ENCODE measurements around the gene DNAH17. TPM values are rescaled to one million over a fixed set of nuclear protein-coding genes. Genes with fewer than 3 reads are reported as not detected.

The DNAH17 gene
- total RNA-seq, 1 experiment from 2014 or later: 0.69 TPM

DNA sequence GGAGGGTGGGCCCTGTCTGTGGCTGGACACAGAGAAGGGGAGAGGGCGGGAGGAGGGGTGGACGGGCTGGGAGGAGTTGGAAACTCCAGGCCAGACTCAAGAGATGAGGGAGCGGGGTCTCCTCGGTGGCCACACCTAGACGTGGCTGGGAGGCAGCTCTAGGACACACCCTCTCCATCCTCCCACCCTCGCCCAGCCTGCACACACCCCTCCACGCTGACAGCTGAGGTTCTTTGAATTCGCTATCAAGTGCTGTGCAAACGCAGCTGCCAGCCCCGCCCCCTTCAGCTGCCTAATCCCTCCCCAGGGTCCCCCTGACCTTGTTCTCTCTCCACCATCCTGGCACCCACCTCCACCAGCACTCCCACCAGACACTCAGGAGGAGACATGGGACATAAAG is 48.7 kb downstream of the DNAH17 start (continued):
- TF ChIP-seq EZH2 (IDR thresholded peaks at IDR 0.05) (no peak), EZH2phosphoT487 (IDR thresholded peaks at IDR 0.05; ENCODE audit: borderline replicate concordance) (no peak), POLR2A (IDR thresholded peaks at IDR 0.05; ENCODE audit: borderline replicate concordance, extremely low read depth, insufficient read depth, insufficient read length) (no peak), CBX3 (IDR thresholded peaks at IDR 0.05; ENCODE audit: low read depth) (no peak), JUND (IDR thresholded peaks at IDR 0.05) (no peak), TCF7L2 (IDR thresholded peaks at IDR 0.05; ENCODE audit: borderline replicate concordance, extremely low read depth, insufficient read depth, insufficient read length) (no peak), SIN3A (IDR thresholded peaks at IDR 0.05; ENCODE audit: low read depth) (no peak), ZFX (IDR thresholded peaks at IDR 0.05) (no peak)

DNA sequence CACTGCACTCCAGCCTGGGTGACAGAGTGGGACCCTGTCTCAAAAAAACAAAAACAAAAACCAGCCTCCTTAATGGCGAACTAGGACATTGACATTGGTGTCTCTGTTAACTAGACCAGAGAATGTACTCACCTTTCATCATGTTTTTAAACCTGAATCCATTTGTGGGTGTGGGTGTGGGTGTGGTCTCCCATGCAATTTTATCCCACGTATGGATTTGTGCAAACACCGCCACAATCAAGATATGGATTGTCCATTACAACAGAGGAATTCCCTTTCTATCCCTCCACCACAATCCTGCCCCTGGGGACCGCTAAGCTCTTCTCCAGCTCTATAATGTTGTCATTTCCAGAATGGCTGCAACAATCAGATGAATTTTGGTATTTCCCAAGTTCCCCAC is 49.9 kb downstream of the DNAH17 start:
- no peak overlapping the region for H3K27ac ChIP-seq (ENCODE audit: low read depth, low read length)
- no peak overlapping the region for H3K4me2 ChIP-seq (ENCODE audit: low read length)
- no peak for TF ChIP-seq FOSL1 (IDR thresholded peaks at IDR 0.05; ENCODE audit: low read depth)
- TF ChIP-seq SRF (IDR thresholded peaks at IDR 0.05; ENCODE audit: low read depth): no peak
- no peak for TF ChIP-seq SP1 (IDR thresholded peaks at IDR 0.05; ENCODE audit: low read depth)
- TF ChIP-seq POLR2AphosphoS5 (IDR thresholded peaks at IDR 0.05; ENCODE audit: low read depth, low read length): no peak
- no peak overlapping the region for H3K4me3 ChIP-seq (replicated peaks in 1 of 2; ENCODE audit: low read depth in 1 of 2, low read length in 2 of 2)
- ChIA-PET RAD21 (ENCODE audit: low non-redundant PET in 1 of 2, low total read pairs in 2 of 2, uncharacterized antibody in 2 of 2, unreplicated experiment in 2 of 2) (no interaction called here), CTCF (no interaction called here), POLR2A (no interaction called here)
- no peak overlapping the region for H3K9ac ChIP-seq (ENCODE audit: low read length)
- no peak for DNase-seq (ENCODE audit: low read depth, low spot score)
- no peaks in the 10 kb centered on the region for H4K20me1 ChIP-seq (ENCODE audit: insufficient read depth)
- no peaks in the 10 kb centered on the region for H3K27me3 ChIP-seq (ENCODE audit: insufficient read depth, low read length)
- no peaks in the 10 kb centered on the region for H3K9me2 ChIP-seq (ENCODE audit: insufficient read depth)
- no peak overlapping the region for H2AFZ ChIP-seq (ENCODE audit: low read depth, low read length, poor library complexity, severe bottlenecking)
- intact Hi-C loops (cut with micrococcal nuclease): no loop called here
- no peaks in the 10 kb centered on the region for H3K79me2 ChIP-seq (ENCODE audit: insufficient read depth, low read length)
- peaks cover 4 to 8% of the 10 kb centered on the region in 2 experiments; a peak in 3 of 4 replicates for H3K4me1 ChIP-seq (ENCODE audit: control insufficient read depth in 1 of 2, insufficient read depth in 2 of 2, low read length in 2 of 2)
- no peak for ATAC-seq
- BruUV-seq (replicated peaks): no TSS peak
- no peaks in the 10 kb centered on the region for H3K36me3 ChIP-seq (ENCODE audit: control insufficient read depth in 1 of 2, insufficient read depth in 2 of 2, low read length in 2 of 2)
- no peaks in the 10 kb centered on the region for H3K9me3 ChIP-seq (ENCODE audit: control insufficient read depth in 1 of 2, insufficient read depth in 1 of 2, low read depth in 1 of 2, low read length in 2 of 2)

Data from HCT116 (cell line).